ENCODE data around the gene GCNA. TPM values are rescaled to one million over a fixed set of nuclear protein-coding genes. Genes with fewer than 3 reads are reported as not detected.

Gene GCNA
- total and polyA plus RNA-seq, 2 of the 13 experiments (the other 11 are each of a cell fraction or from before 2014, with no cell fraction given) = 0.38 to 0.66 TPM

DNA sequence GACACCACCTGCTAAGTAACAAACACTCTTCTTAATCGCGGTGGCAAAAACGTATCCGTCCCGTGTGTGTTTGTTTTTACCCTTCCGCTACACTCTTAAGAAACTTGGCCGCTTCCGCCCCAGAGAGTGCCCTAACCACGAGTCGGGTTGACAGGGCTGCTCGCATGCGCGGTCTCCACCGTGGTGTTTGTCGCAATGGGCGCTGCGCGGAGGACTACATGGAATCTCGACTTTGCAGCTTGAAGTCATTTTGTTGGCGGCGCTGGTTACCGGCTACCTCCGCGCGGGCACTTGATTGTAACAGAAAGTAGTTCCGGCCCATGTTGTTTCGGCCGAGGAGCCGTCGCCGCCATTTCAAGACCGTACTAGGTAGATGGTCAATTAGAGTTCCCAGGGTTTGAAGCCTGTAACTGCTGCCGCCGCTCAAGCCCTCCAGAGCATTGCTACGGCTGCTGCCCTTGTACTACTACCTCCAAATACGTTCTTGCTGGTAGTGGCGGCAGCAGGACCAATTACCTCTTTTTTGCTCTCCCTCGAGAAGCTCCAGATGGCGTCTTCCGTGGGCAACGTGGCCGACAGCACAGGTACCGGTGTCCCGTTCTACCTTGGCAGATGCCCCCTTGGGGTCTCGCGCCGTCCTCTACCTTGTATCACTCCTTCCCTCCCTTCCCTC is 45.3 kb upstream of the GCNA start, which contains the start of gene OGT (continued):
- TF ChIP-seq, protein P1, sequence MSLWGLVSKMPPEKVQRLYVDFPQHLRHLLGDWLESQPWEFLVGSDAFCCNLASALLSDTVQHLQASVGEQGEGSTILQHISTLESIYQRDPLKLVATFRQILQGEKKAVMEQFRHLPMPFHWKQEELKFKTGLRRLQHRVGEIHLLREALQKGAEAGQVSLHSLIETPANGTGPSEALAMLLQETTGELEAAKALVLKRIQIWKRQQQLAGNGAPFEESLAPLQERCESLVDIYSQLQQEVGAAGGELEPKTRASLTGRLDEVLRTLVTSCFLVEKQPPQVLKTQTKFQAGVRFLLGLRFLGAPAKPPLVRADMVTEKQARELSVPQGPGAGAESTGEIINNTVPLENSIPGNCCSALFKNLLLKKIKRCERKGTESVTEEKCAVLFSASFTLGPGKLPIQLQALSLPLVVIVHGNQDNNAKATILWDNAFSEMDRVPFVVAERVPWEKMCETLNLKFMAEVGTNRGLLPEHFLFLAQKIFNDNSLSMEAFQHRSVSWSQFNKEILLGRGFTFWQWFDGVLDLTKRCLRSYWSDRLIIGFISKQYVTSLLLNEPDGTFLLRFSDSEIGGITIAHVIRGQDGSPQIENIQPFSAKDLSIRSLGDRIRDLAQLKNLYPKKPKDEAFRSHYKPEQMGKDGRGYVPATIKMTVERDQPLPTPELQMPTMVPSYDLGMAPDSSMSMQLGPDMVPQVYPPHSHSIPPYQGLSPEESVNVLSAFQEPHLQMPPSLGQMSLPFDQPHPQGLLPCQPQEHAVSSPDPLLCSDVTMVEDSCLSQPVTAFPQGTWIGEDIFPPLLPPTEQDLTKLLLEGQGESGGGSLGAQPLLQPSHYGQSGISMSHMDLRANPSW (CRISPR knock-in tag; IDR thresholded peaks at IDR 0.05; ENCODE audit: borderline replicate concordance) = peak; percentile 68; the same call in 1 of the 2 replicates
- TF ChIP-seq, protein P2, sequence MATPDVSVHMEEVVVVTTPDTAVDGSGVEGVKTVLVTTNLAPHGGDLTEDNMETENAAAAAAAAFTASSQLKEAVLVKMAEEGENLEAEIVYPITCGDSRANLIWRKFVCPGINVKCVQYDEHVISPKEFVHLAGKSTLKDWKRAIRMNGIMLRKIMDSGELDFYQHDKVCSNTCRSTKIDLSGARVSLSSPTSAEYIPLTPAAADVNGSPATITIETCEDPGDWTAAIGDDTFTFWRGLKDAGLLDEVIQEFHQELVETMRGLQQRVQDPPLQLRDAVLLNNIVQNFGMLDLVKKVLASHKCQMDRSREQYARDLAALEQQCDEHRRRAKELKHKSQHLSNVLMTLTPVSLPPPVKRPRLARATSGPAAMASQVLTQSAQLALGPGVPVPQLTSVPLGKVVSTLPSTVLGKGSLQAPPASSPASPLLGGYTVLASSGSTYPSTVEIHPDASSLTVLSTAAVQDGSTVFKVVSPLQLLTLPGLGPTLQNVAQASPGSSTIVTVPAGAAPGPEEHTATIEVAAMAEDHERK (CRISPR knock-in tag; IDR thresholded peaks at IDR 0.05; ENCODE audit: low read depth) = no peak
- TF ChIP-seq, protein P3, sequence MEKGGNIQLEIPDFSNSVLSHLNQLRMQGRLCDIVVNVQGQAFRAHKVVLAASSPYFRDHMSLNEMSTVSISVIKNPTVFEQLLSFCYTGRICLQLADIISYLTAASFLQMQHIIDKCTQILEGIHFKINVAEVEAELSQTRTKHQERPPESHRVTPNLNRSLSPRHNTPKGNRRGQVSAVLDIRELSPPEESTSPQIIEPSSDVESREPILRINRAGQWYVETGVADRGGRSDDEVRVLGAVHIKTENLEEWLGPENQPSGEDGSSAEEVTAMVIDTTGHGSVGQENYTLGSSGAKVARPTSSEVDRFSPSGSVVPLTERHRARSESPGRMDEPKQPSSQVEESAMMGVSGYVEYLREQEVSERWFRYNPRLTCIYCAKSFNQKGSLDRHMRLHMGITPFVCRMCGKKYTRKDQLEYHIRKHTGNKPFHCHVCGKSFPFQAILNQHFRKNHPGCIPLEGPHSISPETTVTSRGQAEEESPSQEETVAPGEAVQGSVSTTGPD (CRISPR knock-in tag; IDR thresholded peaks at IDR 0.05) = no peak
- TF ChIP-seq ZIK1 (CRISPR knock-in tag; IDR thresholded peaks at IDR 0.05; ENCODE audit: borderline replicate concordance, low read depth) (no peak), PCBP2 (optimal IDR thresholded peaks at IDR 0.05; ENCODE audit: low read depth, low read length, poor library complexity, severe bottlenecking) (no peak), ATF7-NPFF (CRISPR knock-in tag; IDR thresholded peaks at IDR 0.05; ENCODE audit: low read depth) (no peak), ZBTB38 (CRISPR knock-in tag; IDR thresholded peaks at IDR 0.05) (peak; percentile 23; the same call in 1 of the 2 replicates), CENPT (CRISPR knock-in tag; IDR thresholded peaks at IDR 0.05; ENCODE audit: low read depth) (no peak), ZMYM4 (CRISPR knock-in tag; IDR thresholded peaks at IDR 0.05) (peak; percentile 87)
- TF ChIP-seq, protein P4, sequence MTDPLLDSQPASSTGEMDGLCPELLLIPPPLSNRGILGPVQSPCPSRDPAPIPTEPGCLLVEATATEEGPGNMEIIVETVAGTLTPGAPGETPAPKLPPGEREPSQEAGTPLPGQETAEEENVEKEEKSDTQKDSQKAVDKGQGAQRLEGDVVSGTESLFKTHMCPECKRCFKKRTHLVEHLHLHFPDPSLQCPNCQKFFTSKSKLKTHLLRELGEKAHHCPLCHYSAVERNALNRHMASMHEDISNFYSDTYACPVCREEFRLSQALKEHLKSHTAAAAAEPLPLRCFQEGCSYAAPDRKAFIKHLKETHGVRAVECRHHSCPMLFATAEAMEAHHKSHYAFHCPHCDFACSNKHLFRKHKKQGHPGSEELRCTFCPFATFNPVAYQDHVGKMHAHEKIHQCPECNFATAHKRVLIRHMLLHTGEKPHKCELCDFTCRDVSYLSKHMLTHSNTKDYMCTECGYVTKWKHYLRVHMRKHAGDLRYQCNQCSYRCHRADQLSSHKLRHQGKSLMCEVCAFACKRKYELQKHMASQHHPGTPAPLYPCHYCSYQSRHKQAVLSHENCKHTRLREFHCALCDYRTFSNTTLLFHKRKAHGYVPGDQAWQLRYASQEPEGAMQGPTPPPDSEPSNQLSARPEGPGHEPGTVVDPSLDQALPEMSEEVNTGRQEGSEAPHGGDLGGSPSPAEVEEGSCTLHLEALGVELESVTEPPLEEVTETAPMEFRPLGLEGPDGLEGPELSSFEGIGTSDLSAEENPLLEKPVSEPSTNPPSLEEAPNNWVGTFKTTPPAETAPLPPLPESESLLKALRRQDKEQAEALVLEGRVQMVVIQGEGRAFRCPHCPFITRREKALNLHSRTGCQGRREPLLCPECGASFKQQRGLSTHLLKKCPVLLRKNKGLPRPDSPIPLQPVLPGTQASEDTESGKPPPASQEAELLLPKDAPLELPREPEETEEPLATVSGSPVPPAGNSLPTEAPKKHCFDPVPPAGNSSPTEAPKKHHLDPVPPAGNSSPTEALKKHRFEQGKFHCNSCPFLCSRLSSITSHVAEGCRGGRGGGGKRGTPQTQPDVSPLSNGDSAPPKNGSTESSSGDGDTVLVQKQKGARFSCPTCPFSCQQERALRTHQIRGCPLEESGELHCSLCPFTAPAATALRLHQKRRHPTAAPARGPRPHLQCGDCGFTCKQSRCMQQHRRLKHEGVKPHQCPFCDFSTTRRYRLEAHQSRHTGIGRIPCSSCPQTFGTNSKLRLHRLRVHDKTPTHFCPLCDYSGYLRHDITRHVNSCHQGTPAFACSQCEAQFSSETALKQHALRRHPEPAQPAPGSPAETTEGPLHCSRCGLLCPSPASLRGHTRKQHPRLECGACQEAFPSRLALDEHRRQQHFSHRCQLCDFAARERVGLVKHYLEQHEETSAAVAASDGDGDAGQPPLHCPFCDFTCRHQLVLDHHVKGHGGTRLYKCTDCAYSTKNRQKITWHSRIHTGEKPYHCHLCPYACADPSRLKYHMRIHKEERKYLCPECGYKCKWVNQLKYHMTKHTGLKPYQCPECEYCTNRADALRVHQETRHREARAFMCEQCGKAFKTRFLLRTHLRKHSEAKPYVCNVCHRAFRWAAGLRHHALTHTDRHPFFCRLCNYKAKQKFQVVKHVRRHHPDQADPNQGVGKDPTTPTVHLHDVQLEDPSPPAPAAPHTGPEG (CRISPR knock-in tag; IDR thresholded peaks at IDR 0.05) = 0 out of 2 replicates have a peak, but pooled peaks have one; percentile 49
- TF ChIP-seq, protein P5, sequence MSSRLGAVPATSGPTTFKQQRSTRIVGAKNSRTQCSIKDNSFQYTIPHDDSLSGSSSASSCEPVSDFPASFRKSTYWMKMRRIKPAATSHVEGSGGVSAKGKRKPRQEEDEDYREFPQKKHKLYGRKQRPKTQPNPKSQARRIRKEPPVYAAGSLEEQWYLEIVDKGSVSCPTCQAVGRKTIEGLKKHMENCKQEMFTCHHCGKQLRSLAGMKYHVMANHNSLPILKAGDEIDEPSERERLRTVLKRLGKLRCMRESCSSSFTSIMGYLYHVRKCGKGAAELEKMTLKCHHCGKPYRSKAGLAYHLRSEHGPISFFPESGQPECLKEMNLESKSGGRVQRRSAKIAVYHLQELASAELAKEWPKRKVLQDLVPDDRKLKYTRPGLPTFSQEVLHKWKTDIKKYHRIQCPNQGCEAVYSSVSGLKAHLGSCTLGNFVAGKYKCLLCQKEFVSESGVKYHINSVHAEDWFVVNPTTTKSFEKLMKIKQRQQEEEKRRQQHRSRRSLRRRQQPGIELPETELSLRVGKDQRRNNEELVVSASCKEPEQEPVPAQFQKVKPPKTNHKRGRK (CRISPR knock-in tag; IDR thresholded peaks at IDR 0.05) = no peak
- TF ChIP-seq, protein P6, sequence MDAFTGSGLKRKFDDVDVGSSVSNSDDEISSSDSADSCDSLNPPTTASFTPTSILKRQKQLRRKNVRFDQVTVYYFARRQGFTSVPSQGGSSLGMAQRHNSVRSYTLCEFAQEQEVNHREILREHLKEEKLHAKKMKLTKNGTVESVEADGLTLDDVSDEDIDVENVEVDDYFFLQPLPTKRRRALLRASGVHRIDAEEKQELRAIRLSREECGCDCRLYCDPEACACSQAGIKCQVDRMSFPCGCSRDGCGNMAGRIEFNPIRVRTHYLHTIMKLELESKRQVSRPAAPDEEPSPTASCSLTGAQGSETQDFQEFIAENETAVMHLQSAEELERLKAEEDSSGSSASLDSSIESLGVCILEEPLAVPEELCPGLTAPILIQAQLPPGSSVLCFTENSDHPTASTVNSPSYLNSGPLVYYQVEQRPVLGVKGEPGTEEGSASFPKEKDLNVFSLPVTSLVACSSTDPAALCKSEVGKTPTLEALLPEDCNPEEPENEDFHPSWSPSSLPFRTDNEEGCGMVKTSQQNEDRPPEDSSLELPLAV (CRISPR knock-in tag; conservative IDR thresholded peaks at IDR 0.05; ENCODE audit: low read depth) = no peak
